Activated naive CD8-positive, alpha-beta T cell treated with anti-CD3 and anti-CD28 coated beads, Interleukin-2, amount 50 U/mL, for 24 hours (primary cell): ENCODE results near the gene TSPYL4.
A peak's percentile ranks its signal among the peaks of the same experiment; 100 is the strongest.

Experiments used
- ATAC-seq: fragments of 150-1000 bp; cut with Tn5 transposase; one replicate; pipeline ENCODE4 v1.10.0; 2021
- DNase-seq: peaks from one replicate; pipeline ENCODE4 v3.0.0; 2021
- H3K27ac Mint-ChIP-seq: one replicate; pipeline ENCODE4 v1.8.0; 2021; ENCODE audit warnings: mild to moderate bottlenecking, mixed read lengths
- H3K27me3 Mint-ChIP-seq: one replicate; pipeline ENCODE4 v1.8.0; 2021; ENCODE audit warnings: mixed read lengths
- H3K36me3 Mint-ChIP-seq: one replicate; pipeline ENCODE4 v1.8.0; 2021; ENCODE audit warnings: low read depth, mixed read lengths
- H3K4me1 Mint-ChIP-seq: one replicate; pipeline ENCODE4 v1.8.0; 2021; ENCODE audit warnings: mixed read lengths
- H3K4me3 Mint-ChIP-seq: one replicate; pipeline ENCODE4 v1.8.0; 2021; ENCODE audit warnings: mild to moderate bottlenecking, moderate library complexity, mixed read lengths
- H3K9me3 Mint-ChIP-seq: one replicate; pipeline ENCODE4 v1.8.0; 2021; ENCODE audit warnings: mixed read lengths

TSPYL4 gene

DNA sequence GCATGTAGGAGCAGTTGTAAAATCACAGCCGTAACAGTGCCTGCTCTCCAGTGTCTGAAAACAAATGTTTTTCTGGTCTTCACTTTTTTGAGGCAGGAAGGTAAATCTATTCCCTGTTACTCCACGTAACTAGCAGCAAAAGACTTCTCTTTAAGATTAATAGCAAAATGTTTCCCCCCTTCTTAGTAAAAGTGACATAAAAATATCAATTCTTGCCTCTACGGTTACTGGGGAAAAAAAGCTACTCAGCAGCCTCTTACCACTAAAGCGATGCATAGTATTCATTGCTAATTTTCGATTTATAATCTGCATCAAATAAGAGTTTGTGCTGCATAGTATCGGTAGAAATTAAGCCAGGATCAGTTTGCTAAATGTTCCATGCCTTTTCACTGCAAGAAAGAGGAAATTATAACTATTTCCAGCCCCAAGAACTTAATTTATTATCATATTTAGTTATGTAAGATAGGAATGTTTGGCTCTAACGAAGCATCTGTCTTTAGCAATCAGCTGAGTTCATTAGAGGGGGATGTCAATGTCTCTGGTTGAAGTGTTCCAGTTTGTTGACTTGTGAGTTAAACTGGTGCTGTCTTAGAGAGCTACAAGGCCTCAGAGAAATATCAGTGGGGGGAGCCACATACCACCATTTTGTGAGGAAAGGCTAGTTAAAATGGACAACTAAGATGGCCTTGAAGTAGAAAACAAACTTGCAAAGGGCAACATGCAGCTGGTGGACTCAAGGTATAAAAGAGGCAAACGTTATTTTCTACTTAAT is 26.5 kb upstream of the TSPYL4 start:
- no peaks in the 10 kb centered on the region for H3K27me3 Mint-ChIP-seq
- peak overlapping the region; percentile 94 for H3K27ac Mint-ChIP-seq
- ATAC-seq: no peak
- H3K4me3 Mint-ChIP-seq: peak overlapping the region; percentile 91
- H3K36me3 Mint-ChIP-seq: peaks cover 34% of the 10 kb centered on the region
- H3K4me1 Mint-ChIP-seq: peaks cover 47% of the 10 kb centered on the region
- no peak for DNase-seq
- H3K9me3 Mint-ChIP-seq: no peaks in the 10 kb centered on the region

DNA sequence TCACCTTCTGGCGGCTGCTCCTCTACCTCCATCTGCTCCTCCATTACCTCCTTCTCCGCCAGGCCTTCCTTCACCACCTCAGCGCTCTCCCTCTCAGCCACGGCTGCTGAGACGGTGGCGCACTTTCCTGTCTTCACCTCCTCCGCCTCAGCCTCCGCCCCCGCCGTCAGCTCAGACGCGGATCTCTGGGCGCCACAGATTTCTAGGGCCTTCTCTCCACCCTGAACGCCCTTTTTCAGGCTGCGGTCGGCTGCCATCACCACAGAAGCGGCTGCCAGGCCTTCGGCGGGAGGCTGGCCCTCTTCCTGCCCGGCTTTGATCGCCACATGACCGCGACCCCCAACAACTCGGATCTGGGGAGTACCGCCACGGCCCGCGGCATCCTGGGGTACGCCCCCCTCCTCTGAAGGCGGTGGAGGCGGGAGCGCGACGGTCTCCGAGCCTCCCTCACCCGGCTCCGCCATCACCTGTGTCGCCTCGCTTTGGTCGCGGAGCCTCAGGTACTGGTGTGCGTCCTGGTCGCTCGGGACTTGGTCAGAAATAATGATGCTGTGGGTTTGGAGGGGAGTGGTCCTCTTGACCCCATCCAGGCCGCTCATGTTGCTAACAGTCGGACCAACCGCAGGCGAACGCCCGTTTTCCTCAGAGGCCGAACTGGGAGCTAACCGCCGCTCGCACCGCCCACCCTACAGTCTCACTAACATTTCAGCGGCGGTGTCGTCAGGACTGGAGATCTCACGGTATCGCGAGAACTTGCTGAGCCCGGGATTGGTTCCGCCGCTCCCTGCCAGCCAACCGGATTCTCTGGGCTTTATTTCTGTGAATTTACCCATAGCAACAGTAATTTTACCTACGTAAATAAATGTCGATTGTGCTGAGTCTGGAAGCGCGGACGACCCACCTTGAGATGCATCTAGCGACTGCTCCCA is 25.6 kb upstream of the TSPYL4 start, which contains the start of gene TSPYL1:
TSS of gene TSPYL1 (minus strand) at position 699 of the 929 bp plus-strand sequence. CDS start at position 599, 100 bp downstream.
- H3K36me3 Mint-ChIP-seq: peaks cover 40% of the 10 kb centered on the region
- H3K27ac Mint-ChIP-seq: peak within 1 kb of the TSS; percentile 94
- H3K27me3 Mint-ChIP-seq: no peaks in the 10 kb centered on the region
- H3K4me1 Mint-ChIP-seq: peaks cover 53% of the 10 kb centered on the region
- peak; percentile 96 for ATAC-seq
- H3K9me3 Mint-ChIP-seq: no peaks in the 10 kb centered on the region
- H3K4me3 Mint-ChIP-seq: peak within 1 kb of the TSS; percentile 91
- peak; percentile 92 for DNase-seq

DNA sequence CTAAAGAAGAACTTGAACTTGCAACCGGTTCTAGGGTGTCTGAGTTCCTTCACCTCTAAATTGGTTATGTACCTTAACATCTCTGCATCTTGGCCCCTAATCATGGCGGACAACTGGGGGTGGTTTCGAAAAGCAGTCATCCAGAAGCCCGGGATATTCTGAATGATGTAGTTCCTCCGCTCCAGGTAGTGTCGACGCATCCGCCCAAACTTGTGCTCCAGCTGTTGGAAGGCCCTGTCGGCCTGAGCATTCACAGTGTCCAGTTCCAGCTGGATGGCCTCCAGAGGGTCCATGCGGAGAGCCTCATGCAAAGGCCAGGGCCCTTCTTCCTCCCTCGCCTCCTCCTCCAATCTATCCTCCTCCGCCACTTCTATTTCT is 25.0 kb upstream of the TSPYL4 start:
- Mint-ChIP-seq H3K9me3 (no peaks in the 10 kb centered on the region), H3K27me3 (no peaks in the 10 kb centered on the region), H3K36me3 (peaks cover 40% of the 10 kb centered on the region), H3K4me3 (peak overlapping the region; percentile 91), H3K27ac (peak overlapping the region; percentile 94), H3K4me1 (peaks cover 57% of the 10 kb centered on the region)
- ATAC-seq (no peak), DNase-seq (peak; percentile 20)

DNA sequence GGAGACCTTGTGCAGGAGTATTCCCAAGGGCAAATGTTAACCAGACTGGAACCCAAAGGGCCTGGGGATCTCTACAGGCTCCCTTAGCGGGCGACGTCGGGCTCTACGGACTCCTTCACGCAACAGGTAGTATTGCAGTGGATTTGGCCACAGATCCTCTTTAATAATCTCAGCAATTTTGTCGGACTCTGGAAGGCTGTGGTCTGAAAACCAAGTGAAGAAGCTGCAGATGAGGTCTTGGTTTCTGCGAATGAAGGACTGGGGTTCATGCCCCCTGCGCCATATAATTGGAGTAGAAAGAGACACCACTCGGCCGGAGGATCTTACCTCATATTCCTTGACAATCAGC is 24.6 kb upstream of the TSPYL4 start:
- H3K9me3 Mint-ChIP-seq: no peaks in the 10 kb centered on the region
- H3K36me3 Mint-ChIP-seq: peaks cover 42% of the 10 kb centered on the region
- DNase-seq: no peak
- H3K4me1 Mint-ChIP-seq: peaks cover 59% of the 10 kb centered on the region
- peak overlapping the region; percentile 94 for H3K27ac Mint-ChIP-seq
- no peaks in the 10 kb centered on the region for H3K27me3 Mint-ChIP-seq
- ATAC-seq: no peak
- peak overlapping the region; percentile 91 for H3K4me3 Mint-ChIP-seq

DNA sequence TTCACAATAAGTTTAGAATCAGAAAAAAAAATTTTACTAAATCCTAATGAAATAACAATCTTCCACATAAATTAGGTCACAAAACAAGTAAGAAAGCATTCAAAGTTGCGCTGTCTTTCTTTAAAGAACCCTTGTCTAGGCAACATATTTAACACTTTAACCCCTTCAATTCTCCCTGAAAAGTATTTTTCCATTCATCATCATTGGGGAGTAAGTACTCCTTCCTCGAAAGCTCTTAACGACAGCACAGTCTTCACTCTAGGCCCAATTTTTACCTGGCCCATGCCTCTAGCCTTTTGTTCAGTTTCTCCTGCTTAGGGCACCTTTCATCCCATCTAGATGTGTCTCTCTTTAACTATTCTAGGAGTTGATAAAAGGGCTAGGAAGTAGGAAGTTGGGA is 23.2 kb upstream of the TSPYL4 start:
- peaks cover 72% of the 10 kb centered on the region for H3K4me1 Mint-ChIP-seq
- no peaks in the 10 kb centered on the region for H3K27me3 Mint-ChIP-seq
- DNase-seq: no peak
- peak overlapping the region; percentile 91 for H3K4me3 Mint-ChIP-seq
- ATAC-seq: no peak
- H3K36me3 Mint-ChIP-seq: peaks cover 46% of the 10 kb centered on the region
- peak overlapping the region; percentile 94 for H3K27ac Mint-ChIP-seq
- no peaks in the 10 kb centered on the region for H3K9me3 Mint-ChIP-seq

DNA sequence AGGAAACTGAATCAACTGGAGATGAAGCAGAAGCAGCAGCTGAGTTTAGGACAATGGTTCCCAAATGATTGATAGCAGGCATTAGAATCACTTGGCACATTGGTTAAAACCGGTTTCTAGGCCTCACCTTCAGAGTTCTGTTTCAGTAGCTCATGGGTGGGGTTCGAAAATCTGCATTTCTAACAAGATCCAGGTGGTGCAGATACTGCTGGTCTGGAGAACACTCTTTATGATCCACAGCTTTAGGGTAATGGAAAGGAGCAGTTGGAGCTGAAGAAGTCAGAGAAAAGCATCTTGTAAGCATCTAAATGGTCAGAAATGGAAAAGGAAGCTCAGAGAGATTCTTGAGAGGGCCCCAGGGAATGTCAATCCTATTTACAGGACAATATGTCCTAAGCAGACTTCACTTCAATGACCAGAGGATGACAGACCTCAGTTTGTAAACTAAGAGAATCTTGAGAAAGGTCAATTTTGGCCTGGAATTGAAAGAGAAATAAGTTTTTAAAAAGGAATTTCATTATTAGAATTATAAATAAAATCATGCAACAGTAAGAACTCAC is 17.4 kb upstream of the TSPYL4 start:
- ATAC-seq (no peak), DNase-seq (no peak)
- H3K27ac Mint-ChIP-seq: no peak overlapping the region
- H3K9me3 Mint-ChIP-seq: no peaks in the 10 kb centered on the region
- H3K27me3 Mint-ChIP-seq: no peaks in the 10 kb centered on the region
- peaks cover 17% of the 10 kb centered on the region for H3K36me3 Mint-ChIP-seq
- no peak overlapping the region for H3K4me3 Mint-ChIP-seq
- peaks cover 47% of the 10 kb centered on the region for H3K4me1 Mint-ChIP-seq

DNA sequence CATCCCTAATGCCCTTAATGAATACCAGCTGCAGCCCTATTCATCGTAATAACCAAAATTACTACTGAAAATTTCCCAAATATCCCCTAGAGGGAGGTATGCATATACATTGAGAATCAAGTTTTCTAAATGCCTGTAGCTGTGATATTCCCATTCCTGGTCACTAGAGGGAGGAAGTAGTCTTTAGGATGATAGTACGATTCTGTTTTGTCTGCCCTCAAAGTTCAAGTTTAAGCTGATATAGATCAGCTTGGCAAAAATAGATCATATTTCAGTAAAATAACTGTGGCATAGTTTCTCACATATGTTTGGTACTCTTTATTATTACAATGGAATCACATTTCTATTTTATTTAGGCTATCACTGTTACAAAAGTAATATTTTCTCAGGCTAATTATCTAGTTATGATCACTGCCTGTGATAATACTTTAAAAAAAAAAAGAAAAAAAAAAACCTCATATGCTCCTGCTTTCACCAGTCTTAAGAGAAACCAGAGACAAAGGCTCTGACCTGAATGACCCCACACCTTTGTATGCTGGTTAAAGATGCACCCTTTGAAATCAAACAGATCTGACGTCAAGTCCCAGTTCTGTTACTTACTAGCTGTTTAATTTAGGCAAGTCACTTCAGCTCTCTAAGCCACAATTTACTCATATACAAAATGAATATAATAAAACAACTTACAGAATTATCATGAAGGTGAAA is 14.9 kb upstream of the TSPYL4 start:
- H3K4me1 Mint-ChIP-seq: peaks cover 34% of the 10 kb centered on the region
- no peaks in the 10 kb centered on the region for H3K27me3 Mint-ChIP-seq
- peaks cover 5% of the 10 kb centered on the region for H3K9me3 Mint-ChIP-seq
- H3K4me3 Mint-ChIP-seq: no peak overlapping the region
- peaks cover 13% of the 10 kb centered on the region for H3K36me3 Mint-ChIP-seq
- no peak overlapping the region for H3K27ac Mint-ChIP-seq
- ATAC-seq (peak; percentile 73), DNase-seq (no peak)

DNA sequence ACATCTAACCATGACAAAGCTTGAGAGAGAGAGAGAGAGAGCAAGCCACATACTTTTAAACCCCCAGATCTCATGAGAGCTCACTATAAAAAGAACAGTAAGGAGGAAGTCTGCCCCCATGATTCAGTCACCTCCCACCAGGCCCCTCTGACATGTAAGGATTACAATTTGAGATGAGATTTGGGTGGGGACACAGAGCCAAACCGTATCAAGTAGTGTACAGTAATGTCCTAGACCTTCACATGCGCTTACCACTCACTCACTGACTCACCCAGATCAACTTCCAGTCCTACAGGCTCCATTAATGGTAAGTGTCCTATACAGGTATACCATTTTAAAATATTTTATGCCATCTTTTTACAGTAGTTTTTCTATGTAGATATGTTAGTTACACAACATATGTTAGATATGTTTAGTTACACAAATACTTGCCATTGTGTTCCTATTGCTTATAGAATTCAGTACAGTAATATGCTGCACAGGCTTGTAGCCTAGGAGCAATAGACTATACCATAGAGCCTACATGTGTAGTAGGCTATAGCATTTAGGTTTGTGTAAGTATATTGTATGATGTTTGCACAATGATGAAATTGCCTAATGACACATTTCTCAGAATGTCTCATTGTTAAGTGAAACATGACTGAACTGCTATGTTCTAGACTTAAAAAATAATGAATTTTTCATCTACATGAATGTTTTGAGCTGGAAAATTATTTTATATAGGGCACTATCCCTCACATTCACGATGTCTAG is 14.1 kb upstream of the TSPYL4 start:
- Mint-ChIP-seq H3K4me3 (no peak overlapping the region), H3K9me3 (peaks cover 8% of the 10 kb centered on the region), H3K27me3 (no peaks in the 10 kb centered on the region), H3K36me3 (peaks cover 13% of the 10 kb centered on the region), H3K27ac (no peak overlapping the region), H3K4me1 (peaks cover 27% of the 10 kb centered on the region)
- no peak for DNase-seq
- peak; percentile 16 for ATAC-seq

DNA sequence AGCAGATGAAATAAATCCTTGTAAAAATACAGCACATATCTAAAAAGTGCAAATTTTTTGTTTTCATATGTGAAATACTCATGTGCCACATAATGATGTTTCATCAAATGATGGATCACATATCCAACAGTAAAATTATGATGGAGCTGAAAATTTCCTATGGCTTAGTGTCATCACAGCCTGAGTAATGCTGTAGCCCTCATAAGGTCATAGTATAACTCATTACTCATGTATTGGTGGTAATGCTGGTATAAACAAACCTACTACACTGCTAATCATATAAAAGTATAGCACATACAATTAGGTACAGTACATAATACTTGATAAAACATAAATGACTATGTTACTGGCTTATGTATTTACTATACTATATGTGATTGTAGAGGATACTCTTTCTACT is 12.9 kb upstream of the TSPYL4 start:
- no peak for DNase-seq
- no peak overlapping the region for H3K27ac Mint-ChIP-seq

DNA sequence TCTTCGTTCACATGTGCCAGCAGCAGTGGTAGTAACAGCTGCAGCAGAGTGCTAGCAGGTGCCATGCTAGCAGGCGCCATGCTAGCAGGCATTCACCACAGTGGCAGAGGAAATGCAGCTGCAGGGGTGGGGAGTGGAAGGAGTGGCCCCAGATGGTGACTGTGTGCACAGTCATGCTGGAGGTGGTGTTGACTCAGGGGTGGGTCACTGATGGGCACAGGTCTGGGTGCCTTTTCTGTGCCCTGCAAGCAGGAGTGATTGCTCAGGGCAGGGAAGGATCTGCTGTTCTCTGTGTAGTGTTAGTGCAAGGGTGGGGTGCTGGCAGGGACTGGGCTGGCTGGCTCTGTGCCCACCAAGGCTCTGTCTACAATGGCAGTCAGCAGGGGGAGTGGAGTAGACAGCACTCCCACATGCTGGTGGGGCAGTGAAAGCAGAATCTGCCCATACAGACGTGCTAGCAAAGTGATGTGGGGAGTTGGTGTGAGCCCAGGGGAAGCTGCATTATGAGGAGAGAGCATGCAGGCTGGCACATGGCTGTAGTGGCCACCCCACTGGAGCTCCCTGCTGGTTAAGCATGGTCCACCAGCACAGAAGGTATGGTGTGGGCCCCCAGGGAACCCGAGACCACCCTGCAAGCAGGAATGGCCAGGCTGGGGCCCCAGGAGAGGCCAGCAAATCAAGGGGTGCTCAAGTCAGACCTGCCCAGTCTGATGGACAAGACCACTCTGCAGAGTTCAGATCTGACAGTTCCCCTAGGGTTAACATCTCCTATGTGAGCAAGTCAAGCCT is 11.4 kb upstream of the TSPYL4 start:
- H3K27me3 Mint-ChIP-seq: no peaks in the 10 kb centered on the region
- H3K27ac Mint-ChIP-seq: no peak overlapping the region
- peak; percentile 67 for ATAC-seq
- no peak overlapping the region for H3K4me3 Mint-ChIP-seq
- no peak for DNase-seq
- H3K4me1 Mint-ChIP-seq: peaks cover 28% of the 10 kb centered on the region
- H3K36me3 Mint-ChIP-seq: peaks cover 37% of the 10 kb centered on the region
- peaks cover 18% of the 10 kb centered on the region for H3K9me3 Mint-ChIP-seq

More for the DNA sequence above, 12.9 kb upstream of the TSPYL4 start:
- Mint-ChIP-seq H3K4me1 (peaks cover 25% of the 10 kb centered on the region), H3K4me3 (no peak overlapping the region), H3K27me3 (no peaks in the 10 kb centered on the region), H3K9me3 (peaks cover 18% of the 10 kb centered on the region), H3K36me3 (peaks cover 25% of the 10 kb centered on the region)
- ATAC-seq: no peak

DNA sequence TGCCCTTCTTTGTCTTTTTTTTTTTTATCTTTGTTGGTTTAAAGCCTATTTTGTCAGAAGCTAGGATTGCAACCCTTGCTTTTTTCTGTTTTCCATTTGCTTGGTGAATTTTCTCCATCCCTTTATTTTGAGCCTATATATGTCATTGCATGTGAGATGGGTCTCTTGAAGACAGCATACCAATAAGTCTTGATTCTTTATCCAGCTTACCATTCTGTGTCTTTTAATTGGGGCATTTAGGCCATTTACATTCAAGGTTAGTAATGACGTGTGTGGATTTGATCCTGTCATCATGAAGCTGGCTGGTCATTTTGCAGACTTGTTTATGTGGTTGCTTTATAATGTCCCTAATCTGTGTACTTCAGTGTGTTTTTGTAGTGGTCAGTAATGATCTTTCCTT is 9.5 kb upstream of the TSPYL4 start:
- DNase-seq (no peak), ATAC-seq (no peak)
- Mint-ChIP-seq H3K4me3 (no peak overlapping the region), H3K9me3 (peaks cover 18% of the 10 kb centered on the region), H3K4me1 (peaks cover 21% of the 10 kb centered on the region), H3K27me3 (no peaks in the 10 kb centered on the region), H3K36me3 (peaks cover 37% of the 10 kb centered on the region), H3K27ac (no peak overlapping the region)

DNA sequence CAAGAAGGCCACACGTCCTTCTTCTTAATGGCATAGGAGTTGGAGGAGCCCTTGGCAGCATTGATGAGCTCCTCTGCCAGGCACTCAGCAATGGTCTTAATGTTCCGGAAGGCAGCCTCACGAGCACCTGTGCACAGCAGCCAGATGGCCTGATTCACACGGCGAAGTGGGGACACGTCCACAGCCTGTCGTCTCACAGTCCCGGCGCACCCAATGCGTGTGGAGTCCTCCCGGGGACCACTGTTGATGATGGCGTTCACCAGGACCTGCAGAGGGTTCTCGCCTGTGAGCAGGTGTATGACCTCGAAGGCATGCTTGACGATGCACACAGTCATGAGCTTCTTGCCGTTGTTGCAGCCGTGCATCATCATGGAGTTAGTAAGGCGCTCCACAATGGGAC is 4.6 kb upstream of the TSPYL4 start:
- H3K27me3 Mint-ChIP-seq: no peaks in the 10 kb centered on the region
- no peak overlapping the region for H3K4me3 Mint-ChIP-seq
- no peak for DNase-seq
- no peak overlapping the region for H3K27ac Mint-ChIP-seq
- H3K9me3 Mint-ChIP-seq: peaks cover 13% of the 10 kb centered on the region
- peaks cover 29% of the 10 kb centered on the region for H3K36me3 Mint-ChIP-seq
- H3K4me1 Mint-ChIP-seq: peaks cover 10% of the 10 kb centered on the region
- ATAC-seq: no peak

DNA sequence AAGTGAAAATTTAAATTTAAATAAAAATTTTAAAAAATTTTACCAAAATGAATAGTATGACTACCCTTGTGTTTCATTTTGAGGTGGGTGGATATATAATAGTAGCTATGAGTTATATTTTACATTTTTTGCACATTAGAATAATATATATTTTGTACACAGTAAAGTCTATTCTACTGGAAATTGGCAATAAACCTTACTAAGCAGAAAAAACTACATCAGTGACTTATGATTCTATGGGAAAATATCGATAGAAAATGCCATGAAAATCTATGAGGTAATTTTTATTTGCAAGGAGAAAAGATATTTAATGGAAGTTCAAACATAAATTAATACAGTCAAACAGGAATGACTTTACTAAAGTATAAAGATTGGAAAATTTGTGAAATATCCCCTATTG is 2.8 kb upstream of the TSPYL4 start:
- no peak for ATAC-seq
- Mint-ChIP-seq H3K27me3 (no peaks in the 10 kb centered on the region), H3K36me3 (peaks cover 12% of the 10 kb centered on the region), H3K27ac (no peak overlapping the region), H3K4me3 (no peak overlapping the region), H3K4me1 (peaks cover 3% of the 10 kb centered on the region), H3K9me3 (no peaks in the 10 kb centered on the region)
- no peak for DNase-seq
